Liver (tissue), 9 donors: ENCODE measurements around the gene RRAS2. TPM values are rescaled to one million over a fixed set of nuclear protein-coding genes. Genes with fewer than 3 reads are reported as not detected.

Experiments used
- DNase-seq: peaks from one replicate; pipeline ENCODE4 v3.0.0-alpha.2; 2017; ENCODE audit warnings: low spot score
- H3K27ac ChIP-seq, 2 donors: one replicate each; pipeline ENCODE4 v1.7.0; 2013; ENCODE audit warnings: inconsistent platforms in 2 of 2, low read length in 2 of 2, control low read depth in 1 of 2, low read depth in 1 of 2, mild to moderate bottlenecking in 1 of 2
- H3K27me3 ChIP-seq, 4 donors: one replicate each; pipeline versions ENCODE4 v1.6.1 to v1.7.0; 2013; ENCODE audit warnings: low read length in 3 of 4, inconsistent platforms in 1 of 4, mild to moderate bottlenecking in 1 of 4, moderate library complexity in 1 of 4; ENCODE audit not compliant: control insufficient read depth in 4 of 4, insufficient read depth in 4 of 4
- H3K36me3 ChIP-seq, 4 donors: one replicate each; pipeline versions ENCODE4 v1.6.1 to v1.7.0; 2013; ENCODE audit warnings: low read length in 3 of 4, mild to moderate bottlenecking in 3 of 4, low read depth in 1 of 4, moderate library complexity in 1 of 4; ENCODE audit not compliant: control insufficient read depth in 4 of 4, insufficient read depth in 3 of 4
- H3K4me1 ChIP-seq, 4 donors: one replicate each; pipeline versions ENCODE4 v1.6.1 to v1.7.0; 2013; ENCODE audit warnings: low read length in 3 of 4, mild to moderate bottlenecking in 3 of 4, moderate library complexity in 1 of 4; ENCODE audit not compliant: control insufficient read depth in 4 of 4, insufficient read depth in 4 of 4
- H3K4me3 ChIP-seq, 3 donors: one replicate each; pipeline versions ENCODE4 v1.6.1 to v1.7.0; 2013; ENCODE audit warnings: low read length in 3 of 3, control low read depth in 1 of 3, low read depth in 1 of 3, mild to moderate bottlenecking in 1 of 3
- H3K9ac ChIP-seq, 2 donors: one replicate each; pipeline ENCODE4 v1.7.0; 2013; ENCODE audit warnings: low read length in 2 of 2, mild to moderate bottlenecking in 2 of 2, moderate library complexity in 2 of 2, control low read depth in 1 of 2, low read depth in 1 of 2
- H3K9me3 ChIP-seq, 4 donors: one replicate each; pipeline versions ENCODE4 v1.6.1 to v1.7.0; 2013; ENCODE audit warnings: low read length in 3 of 4; ENCODE audit not compliant: control insufficient read depth in 4 of 4
- ATF3 ChIP-seq: IDR thresholded peaks from 2 replicates; pipeline ENCODE4 v1.6.1; 2016; ENCODE audit warnings: antibody characterized with exemption
- EGR1 ChIP-seq, 2 donors: IDR thresholded peaks; 2 replicates each; pipeline ENCODE4 v1.6.1; 2016 to 2018; ENCODE audit warnings: antibody characterized with exemption in 2 of 2, low read depth in 2 of 2
- FOXA2 ChIP-seq: IDR thresholded peaks from 2 replicates; pipeline ENCODE4 v1.6.1; 2016; ENCODE audit warnings: antibody characterized with exemption
- GABPA ChIP-seq, 2 donors: IDR thresholded peaks in 1 of 2; conservative IDR thresholded peaks in 1 of 2; 2 replicates each; pipeline ENCODE4 v1.6.1; 2016; ENCODE audit warnings: antibody characterized with exemption in 2 of 2, mild to moderate bottlenecking in 1 of 2, moderate library complexity in 1 of 2
- HNF4A ChIP-seq, 2 donors: conservative IDR thresholded peaks; 2 replicates each; pipeline ENCODE4 v1.6.1; 2016; ENCODE audit warnings: antibody characterized with exemption in 2 of 2, mild to moderate bottlenecking in 2 of 2
- HNF4G ChIP-seq: IDR thresholded peaks from 2 replicates; pipeline ENCODE4 v1.6.1; 2016; ENCODE audit warnings: antibody characterized with exemption
- JUND ChIP-seq, 2 donors: IDR thresholded peaks; 2 replicates each; pipeline ENCODE4 v1.6.1; 2016; ENCODE audit warnings: antibody characterized with exemption in 2 of 2
- NR2F2 ChIP-seq: IDR thresholded peaks from 2 replicates; pipeline ENCODE4 v1.6.1; 2016; ENCODE audit warnings: antibody characterized with exemption
- RAD21 ChIP-seq, 2 donors: IDR thresholded peaks; 2 replicates each; pipeline ENCODE4 v1.6.1; 2016; ENCODE audit warnings: antibody characterized with exemption in 2 of 2, mild to moderate bottlenecking in 2 of 2
- REST ChIP-seq: IDR thresholded peaks from 2 replicates; pipeline ENCODE4 v1.6.1; 2016; ENCODE audit warnings: antibody characterized with exemption, mild to moderate bottlenecking
- RXRA ChIP-seq, 2 donors: IDR thresholded peaks; 2 replicates each; pipeline ENCODE4 v1.6.1; 2017 to 2018; ENCODE audit warnings: antibody characterized with exemption in 2 of 2, mild to moderate bottlenecking in 1 of 2
- TAF1 ChIP-seq: conservative IDR thresholded peaks from 2 replicates; pipeline ENCODE4 v1.6.1; 2016; ENCODE audit warnings: antibody characterized with exemption, mild to moderate bottlenecking
- ZBTB33 ChIP-seq: IDR thresholded peaks from 2 replicates; pipeline ENCODE4 v1.6.1; 2016; ENCODE audit warnings: antibody characterized with exemption
- WGBS: extraction: QIAGEN DNeasy Blood & Tissue Kit; methylation state at CpG from one replicate; pipeline ENCODE4 v1.1.7; 2013; 5-methylcytosine and 5-hydroxymethylcytosine counted together
- polyA plus RNA-seq, 2 donors: library from polyadenylated mRNA; stranded (reverse) in 1 of 2; unstranded in 1 of 2; fragments of 200-250 nt in 1 of 2; fragments of >200 nt in 1 of 2; fragmentation: Nextera tagmentation in 1 of 2; extraction: Ambion mirVana in 1 of 2; gene quantifications; one replicate each; pipeline versions ENCODE4 v1.2.1 to v1.2.3, GENCODE V29; 2013 to 2015
- total RNA-seq, 2 donors: library from RNA; depleted of rRNA; stranded (reverse); fragments of >200 nt; gene quantifications; one replicate each; pipeline ENCODE4 v1.2.3, GENCODE V29; 2014
- donor health status: healthy.
- donor health status: healthy.
- donor health status: healthy.
- donor health status: healthy.
- donor health status: healthy.

RRAS2 gene
- total and polyA plus RNA-seq, 4 donors: 11.2 to 23.8 (median 17.5) TPM

GRCh38 chr11:14364322-14364721, 5.3 kb upstream of the RRAS2 start (continued):
- TF ChIP-seq JUND (IDR thresholded peaks at IDR 0.05): no peak

- no peak for TF ChIP-seq FOXA2
- peak; percentile 41 to 50 for TF ChIP-seq HNF4A (conservative IDR thresholded peaks at IDR 0.05)
- peak in 1 of 2 donors; percentile 22 for TF ChIP-seq RAD21 (IDR thresholded peaks at IDR 0.05)
- TF ChIP-seq RXRA (IDR thresholded peaks at IDR 0.05): no peak
- Histone ChIP-seq H3K27ac (peak overlapping the region in 1 of 2 donors; percentile 35), H3K9me3 (no peaks in the 10 kb centered on the region), H3K9ac (no peak overlapping the region), H3K4me3 (no peak overlapping the region), H3K27me3 (no peaks in the 10 kb centered on the region), H3K36me3 (no peaks in the 10 kb centered on the region), H3K4me1 (peaks cover 0 to 12% (median 10%) of the 10 kb centered on the region in 4 donors)
- 60% methylated on average over 3 of the region's 3 CpGs for WGBS
- no peak for DNase-seq
Measured at GRCh38 chr11:14362611-14363010, 3.6 kb upstream of the RRAS2 start.

GRCh38 chr11:14361951-14362350, 3.0 kb upstream of the RRAS2 start:
- TF ChIP-seq ATF3 (no peak), REST (no peak), HNF4A (conservative IDR thresholded peaks at IDR 0.05) (no peak), NR2F2 (no peak), RAD21 (IDR thresholded peaks at IDR 0.05) (no peak), FOXA2 (no peak), ZBTB33 (no peak), HNF4G (no peak), EGR1 (IDR thresholded peaks at IDR 0.05; ENCODE audit: low read depth in 2 of 2) (no peak), GABPA (IDR thresholded peaks at IDR 0.05 in 1 of 2, conservative IDR thresholded peaks at IDR 0.05 in 1 of 2) (no peak), JUND (IDR thresholded peaks at IDR 0.05) (no peak), TAF1 (no peak)
- Histone ChIP-seq H3K4me3 (no peak overlapping the region), H3K27ac (no peak overlapping the region), H3K27me3 (no peaks in the 10 kb centered on the region), H3K4me1 (peaks cover 0 to 17% (median 13%) of the 10 kb centered on the region in 4 donors), H3K9me3 (no peaks in the 10 kb centered on the region), H3K9ac (no peak overlapping the region), H3K36me3 (no peaks in the 10 kb centered on the region)
- DNase-seq: no peak
